Neural progenitor cell (in vitro differentiated cells): ENCODE data around the gene ZNF107. TPM values are rescaled to one million over a fixed set of nuclear protein-coding genes. Genes with fewer than 3 reads are reported as not detected.

Experiments
- DNase-seq: peaks from one replicate; pipeline ENCODE4 v3.0.0-alpha.2; 2016; ENCODE audit warnings: low spot score
- H2AFZ ChIP-seq: fragments of 200-600 bp; sonication (generic); replicated peaks from 2 replicates; pipeline ENCODE4 v1.6.1; 2016; ENCODE audit warnings: antibody characterized with exemption
- H3F3A ChIP-seq: fragments of 200-600 bp; sonication (generic); 2 replicates; pipeline ENCODE4 v1.6.1; 2016; ENCODE audit warnings: antibody characterized with exemption, low read depth
- H3K27ac ChIP-seq: fragments of 200-600 bp; sonication (generic); 2 replicates; pipeline ENCODE4 v1.5.1; 2016; ENCODE audit warnings: mild to moderate bottlenecking
- H3K27me3 ChIP-seq: fragments of 200-600 bp; sonication (generic); 2 replicates; pipeline ENCODE4 v1.6.1; 2016; ENCODE audit warnings: mild to moderate bottlenecking, moderate library complexity
- H3K36me3 ChIP-seq: fragments of 200-600 bp; sonication (generic); 2 replicates; pipeline ENCODE4 v1.5.1; 2016
- H3K4me1 ChIP-seq: fragments of 200-600 bp; sonication (generic); 2 replicates; pipeline ENCODE4 v1.6.1; 2016; ENCODE audit warnings: mixed run types
- H3K4me2 ChIP-seq: fragments of 200-600 bp; sonication (generic); 2 replicates; pipeline ENCODE4 v1.6.1; 2016
- H3K4me3 ChIP-seq: fragments of 200-600 bp; sonication (generic); 2 replicates; pipeline ENCODE4 v1.5.1; 2016
- H3K79me2 ChIP-seq: fragments of 200-600 bp; sonication (generic); 2 replicates; pipeline ENCODE4 v1.6.1; 2016; ENCODE audit warnings: low read depth
- H3K9ac ChIP-seq: fragments of 200-600 bp; sonication (generic); 2 replicates; pipeline ENCODE4 v1.6.1; 2016
- H3K9me3 ChIP-seq: fragments of 200-600 bp; sonication (generic); 2 replicates; pipeline ENCODE4 v1.5.1; 2016; ENCODE audit warnings: low read depth
- H4K20me1 ChIP-seq: fragments of 200-600 bp; sonication (generic); 2 replicates; pipeline ENCODE4 v1.6.1; 2016; ENCODE audit warnings: low read depth
- H3K27ac Mint-ChIP-seq: 3 replicates; pipeline ENCODE4 v1.8.0; 2021; ENCODE audit warnings: mixed read lengths
- H3K27me3 Mint-ChIP-seq: 2 replicates; pipeline ENCODE4 v1.8.0; 2022; ENCODE audit warnings: low read depth, mild to moderate bottlenecking, inconsistent platforms, moderate library complexity, mixed read lengths; ENCODE audit not compliant: insufficient read depth
- H3K36me3 Mint-ChIP-seq: 3 replicates; pipeline ENCODE4 v1.8.0; 2021; ENCODE audit warnings: mixed read lengths
- H3K4me1 Mint-ChIP-seq: 3 replicates; pipeline ENCODE4 v1.8.0; 2021; ENCODE audit warnings: mixed read lengths
- H3K4me3 Mint-ChIP-seq: 3 replicates; pipeline ENCODE4 v1.8.0; 2021; ENCODE audit warnings: mild to moderate bottlenecking, moderate library complexity, mixed read lengths
- H3K9me3 Mint-ChIP-seq: 3 replicates; pipeline ENCODE4 v1.8.0; 2020; ENCODE audit warnings: mixed read lengths
- CTCF ChIP-seq: fragments of 200-600 bp; sonication (generic); IDR thresholded peaks from 2 replicates; pipeline ENCODE4 v1.5.1; 2017; ENCODE audit warnings: antibody characterized with exemption, mild to moderate bottlenecking
- EZH2 ChIP-seq: fragments of 200-600 bp; sonication (generic); IDR thresholded peaks from 2 replicates; pipeline ENCODE4 v1.6.1; 2017; ENCODE audit warnings: antibody characterized with exemption, mild to moderate bottlenecking, moderate library complexity
- EZH2phosphoT487 ChIP-seq: fragments of 200-600 bp; sonication (generic); IDR thresholded peaks from 2 replicates; pipeline ENCODE4 v1.6.1; 2017; ENCODE audit warnings: antibody characterized with exemption
- total RNA-seq: library from RNA; depleted of rRNA; stranded (reverse); fragments of >200 nt; gene quantifications from 2 replicates; pipeline ENCODE4 v1.2.3, GENCODE V29; 2015; ENCODE audit warnings: low replicate concordance

Gene ZNF107
- total RNA-seq, 1 donor from 2014 or later, result 18.9 TPM

- Histone ChIP-seq H3K4me1 (no peaks in the 10 kb centered on the region), H3K27me3 (no peaks in the 10 kb centered on the region), H2AFZ (no peak overlapping the region), H3K4me2 (no peak overlapping the region), H3K9ac (no peak overlapping the region), H4K20me1 (no peaks in the 10 kb centered on the region), H3K36me3 (no peaks in the 10 kb centered on the region), H3F3A (no peaks in the 10 kb centered on the region), H3K4me3 (no peak overlapping the region), H3K27ac (no peak overlapping the region), H3K9me3 (peaks cover 13% of the 10 kb centered on the region), H3K79me2 (no peaks in the 10 kb centered on the region)
- TF ChIP-seq EZH2, result no peak
- TF ChIP-seq EZH2phosphoT487, result no peak
- no peak for TF ChIP-seq CTCF
- Mint-ChIP-seq H3K4me1 (no peaks in the 10 kb centered on the region), H3K27me3 (peaks cover 2% of the 10 kb centered on the region), H3K9me3 (peaks cover 52% of the 10 kb centered on the region), H3K4me3 (no peak overlapping the region), H3K36me3 (no peaks in the 10 kb centered on the region), H3K27ac (no peak overlapping the region)
- DNase-seq, result no peak
Measured at GRCh38 chr7:64639267-64640001, 26.5 kb upstream of the ZNF107 start.

- H3K4me2 ChIP-seq, result no peak overlapping the region
- no peak overlapping the region for H2AFZ ChIP-seq
- no peak overlapping the region for H3K27ac ChIP-seq
- no peaks in the 10 kb centered on the region for H3K36me3 ChIP-seq
- H3K4me1 ChIP-seq, result no peaks in the 10 kb centered on the region
- no peak overlapping the region for H3K9ac ChIP-seq
- Mint-ChIP-seq H3K4me3 (no peak overlapping the region), H3K36me3 (no peaks in the 10 kb centered on the region), H3K27me3 (peaks cover 2% of the 10 kb centered on the region), H3K27ac (no peak overlapping the region), H3K4me1 (no peaks in the 10 kb centered on the region), H3K9me3 (peaks cover 46% of the 10 kb centered on the region)
- H3F3A ChIP-seq, result no peaks in the 10 kb centered on the region
- H3K79me2 ChIP-seq, result no peaks in the 10 kb centered on the region
- peaks cover 13% of the 10 kb centered on the region for H3K9me3 ChIP-seq
- DNase-seq, result no peak
- no peaks in the 10 kb centered on the region for H3K27me3 ChIP-seq
- no peak for TF ChIP-seq CTCF
- TF ChIP-seq EZH2, result no peak
- no peak for TF ChIP-seq EZH2phosphoT487
- no peaks in the 10 kb centered on the region for H4K20me1 ChIP-seq
- no peak overlapping the region for H3K4me3 ChIP-seq
Measured at GRCh38 chr7:64640504-64640903, 25.4 kb upstream of the ZNF107 start.

GRCh38 chr7:64642046-64642445, 23.9 kb upstream of the ZNF107 start:
- Mint-ChIP-seq H3K27me3 (peaks cover 2% of the 10 kb centered on the region), H3K9me3 (peaks cover 32% of the 10 kb centered on the region), H3K27ac (no peak overlapping the region), H3K4me1 (no peaks in the 10 kb centered on the region), H3K36me3 (no peaks in the 10 kb centered on the region), H3K4me3 (no peak overlapping the region)
- DNase-seq, result no peak
- H3F3A ChIP-seq, result no peaks in the 10 kb centered on the region
- H3K4me2 ChIP-seq, result no peak overlapping the region
- H3K4me1 ChIP-seq, result no peaks in the 10 kb centered on the region
- no peaks in the 10 kb centered on the region for H3K36me3 ChIP-seq
- peaks cover 13% of the 10 kb centered on the region for H3K9me3 ChIP-seq
- H3K4me3 ChIP-seq, result no peak overlapping the region
- no peak overlapping the region for H2AFZ ChIP-seq
- H3K27me3 ChIP-seq, result no peaks in the 10 kb centered on the region
- H4K20me1 ChIP-seq, result no peaks in the 10 kb centered on the region
- H3K9ac ChIP-seq, result no peak overlapping the region
- no peak for TF ChIP-seq CTCF
- no peak for TF ChIP-seq EZH2
- no peak for TF ChIP-seq EZH2phosphoT487
- no peak overlapping the region for H3K27ac ChIP-seq
- H3K79me2 ChIP-seq, result no peaks in the 10 kb centered on the region
